DOHH2 (cell line): Measurements from ENCODE around the gene ARHGEF12.

Source experiments
- EZH2phosphoT487 ChIP-seq: fragments of 200-600 bp; sonication (generic); IDR thresholded peaks from 2 replicates; pipeline ENCODE4 v1.6.1; 2017; ENCODE audit warnings: borderline replicate concordance, mild to moderate bottlenecking, antibody characterized with exemption, low read length, moderate library complexity, mixed read lengths
- TF ChIP-seq, protein P1 (sequence below): fragments of 200-600 bp; sonication (generic); IDR thresholded peaks from one replicate; pipeline ENCODE4 v1.5.1; 2014; ENCODE audit warnings: antibody characterized with exemption, mild to moderate bottlenecking, low read depth, low read length; ENCODE audit not compliant: poor library complexity, severe bottlenecking

DNA sequence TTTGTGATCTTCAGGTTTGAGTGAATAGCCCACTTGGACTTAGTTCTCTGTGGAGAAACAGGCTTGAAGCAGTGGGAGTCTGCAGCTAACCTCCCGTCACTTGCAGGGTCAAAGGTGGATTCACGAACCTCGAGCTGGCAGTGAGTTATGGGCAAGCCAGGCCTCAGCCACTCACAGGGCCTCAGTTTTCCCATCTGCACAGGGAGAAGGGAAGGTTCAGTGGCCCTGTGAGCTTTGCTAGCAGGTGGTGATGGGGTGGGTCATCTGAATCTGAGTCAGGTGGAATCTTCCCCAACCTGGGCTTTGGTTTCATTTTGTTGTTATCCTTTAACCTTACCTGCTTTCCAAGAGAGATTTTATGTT lies 88.7 kb downstream of the ARHGEF12 start:
- TF ChIP-seq, protein P1, sequence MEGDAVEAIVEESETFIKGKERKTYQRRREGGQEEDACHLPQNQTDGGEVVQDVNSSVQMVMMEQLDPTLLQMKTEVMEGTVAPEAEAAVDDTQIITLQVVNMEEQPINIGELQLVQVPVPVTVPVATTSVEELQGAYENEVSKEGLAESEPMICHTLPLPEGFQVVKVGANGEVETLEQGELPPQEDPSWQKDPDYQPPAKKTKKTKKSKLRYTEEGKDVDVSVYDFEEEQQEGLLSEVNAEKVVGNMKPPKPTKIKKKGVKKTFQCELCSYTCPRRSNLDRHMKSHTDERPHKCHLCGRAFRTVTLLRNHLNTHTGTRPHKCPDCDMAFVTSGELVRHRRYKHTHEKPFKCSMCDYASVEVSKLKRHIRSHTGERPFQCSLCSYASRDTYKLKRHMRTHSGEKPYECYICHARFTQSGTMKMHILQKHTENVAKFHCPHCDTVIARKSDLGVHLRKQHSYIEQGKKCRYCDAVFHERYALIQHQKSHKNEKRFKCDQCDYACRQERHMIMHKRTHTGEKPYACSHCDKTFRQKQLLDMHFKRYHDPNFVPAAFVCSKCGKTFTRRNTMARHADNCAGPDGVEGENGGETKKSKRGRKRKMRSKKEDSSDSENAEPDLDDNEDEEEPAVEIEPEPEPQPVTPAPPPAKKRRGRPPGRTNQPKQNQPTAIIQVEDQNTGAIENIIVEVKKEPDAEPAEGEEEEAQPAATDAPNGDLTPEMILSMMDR = no peak
- TF ChIP-seq EZH2phosphoT487 = no peak
